MG63 (cell line): Measurements from ENCODE around the gene IL6. TPM values are rescaled to one million over a fixed set of nuclear protein-coding genes. Genes with fewer than 3 reads are reported as not detected.

Source experiments
- DNase-seq: peaks from one replicate; pipeline ENCODE4 v3.0.0-alpha.2; 2020
- H3K27me3 ChIP-seq: fragments of 250-450 bp; sonication (Bioruptor Pico); 2 replicates; pipeline ENCODE4 v1.5.1; 2020; ENCODE audit warnings: mild to moderate bottlenecking, moderate library complexity
- H3K36me3 ChIP-seq: fragments of 250-450 bp; sonication (Bioruptor Pico); 2 replicates; pipeline ENCODE4 v1.5.1; 2020; ENCODE audit warnings: mild to moderate bottlenecking, moderate library complexity
- H3K4me3 ChIP-seq: fragments of 250-450 bp; sonication (Bioruptor Pico); 2 replicates; pipeline ENCODE4 v1.5.1; 2020; ENCODE audit warnings: mild to moderate bottlenecking, moderate library complexity
- H3K9me3 ChIP-seq: fragments of 250-450 bp; sonication (Bioruptor Pico); 2 replicates; pipeline ENCODE4 v1.5.1; 2020; ENCODE audit warnings: mild to moderate bottlenecking, moderate library complexity
- total RNA-seq: library from RNA; depleted of rRNA; stranded (reverse); fragments of >200 nt; shearing (Covaris generic); gene quantifications from 2 replicates; pipeline ENCODE4 v1.2.3, GENCODE V29; 2014; ENCODE audit warnings: low replicate concordance

The IL6 gene
- total RNA-seq, 1 experiment from 2014 or later: 5.2 TPM

GRCh38 chr7:22718911-22719420, 8.0 kb upstream of the IL6 start:
- Histone ChIP-seq H3K9me3 (no peaks in the 10 kb centered on the region), H3K27me3 (no peaks in the 10 kb centered on the region), H3K36me3 (no peaks in the 10 kb centered on the region), H3K4me3 (no peak overlapping the region)
- DNase-seq: no peak

DNA sequence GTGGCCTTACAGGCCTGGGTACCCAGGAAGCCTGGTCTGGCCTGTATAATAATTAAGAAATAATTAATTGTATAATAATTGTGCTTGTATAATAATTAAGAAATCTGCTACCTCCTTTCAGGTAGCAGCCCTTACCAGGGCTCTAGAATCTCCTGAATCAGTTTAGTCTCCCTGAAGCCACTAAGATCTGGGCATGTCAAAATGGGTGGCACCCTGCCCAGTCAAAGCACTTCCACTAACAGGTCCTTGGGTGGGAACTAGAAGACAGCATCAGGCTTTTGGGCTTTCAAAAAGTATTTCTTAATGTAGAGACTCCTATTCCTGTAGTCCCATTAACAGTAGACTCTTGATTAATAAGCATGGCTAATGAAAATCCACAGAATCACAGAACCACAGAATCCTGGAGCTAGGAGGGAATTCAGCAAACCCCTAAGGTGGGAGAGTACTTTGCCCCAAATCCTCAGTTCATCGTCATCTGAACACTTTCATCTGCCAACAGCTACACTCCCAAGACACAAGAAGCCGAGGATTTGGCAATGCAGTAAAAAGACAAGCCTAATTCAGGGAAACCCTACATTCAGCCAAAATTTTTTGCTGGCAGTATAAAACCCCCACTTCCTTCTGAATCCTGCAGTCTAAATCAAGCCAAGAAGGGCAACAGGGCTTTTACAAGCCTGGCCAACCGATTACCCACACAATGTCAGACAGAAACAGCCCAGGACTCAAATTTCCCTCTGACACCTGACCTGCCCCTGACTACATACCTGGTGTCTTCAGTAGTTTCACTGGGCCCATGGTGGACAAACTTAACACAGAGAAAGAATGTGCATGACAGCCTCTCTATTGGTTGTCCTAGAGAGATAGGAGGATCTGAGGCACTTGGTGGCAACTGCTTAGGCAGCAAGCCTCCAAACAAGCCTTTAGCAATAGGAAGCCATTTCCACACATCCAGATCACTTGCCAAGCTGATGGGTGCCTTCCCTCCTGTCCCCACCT, 5.9 kb upstream of the IL6 start:
- no peak overlapping the region for H3K4me3 ChIP-seq
- H3K27me3 ChIP-seq: no peaks in the 10 kb centered on the region
- no peaks in the 10 kb centered on the region for H3K9me3 ChIP-seq
- no peaks in the 10 kb centered on the region for H3K36me3 ChIP-seq
- peak; percentile 43 for DNase-seq

DNA sequence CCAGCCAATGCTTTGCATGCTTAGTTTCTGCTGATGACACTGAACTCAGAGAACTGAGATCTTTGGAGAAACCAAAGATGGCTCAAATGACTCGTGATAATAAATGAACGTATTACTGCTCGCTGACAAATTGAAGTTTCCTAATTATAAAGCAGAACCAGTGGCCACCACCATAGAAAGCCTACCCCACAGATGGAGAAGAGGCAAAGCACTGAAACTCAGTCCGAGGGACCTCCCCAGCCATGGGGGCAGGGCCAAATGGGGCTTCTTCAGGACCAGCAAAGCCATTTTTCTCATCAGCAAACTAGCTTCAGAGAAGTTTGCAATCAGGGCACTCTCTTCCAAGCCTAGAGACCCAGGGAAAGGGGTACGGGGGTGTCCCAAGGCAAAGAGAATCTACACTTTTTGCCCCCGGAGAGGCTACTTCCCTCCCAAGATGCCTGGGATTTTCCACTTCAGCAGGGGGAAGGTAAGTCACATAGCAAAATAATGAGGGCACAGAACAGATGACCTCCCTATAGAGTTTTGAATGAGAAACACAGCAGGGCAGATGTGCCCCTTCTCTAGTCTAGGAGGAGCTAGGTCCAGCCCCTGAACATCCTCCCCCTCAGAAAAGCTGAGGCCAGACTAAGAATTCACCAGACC, 4.3 kb upstream of the IL6 start:
- no peak overlapping the region for H3K4me3 ChIP-seq
- peaks cover 2% of the 10 kb centered on the region; the same call in 1 of the 2 replicates for H3K9me3 ChIP-seq
- DNase-seq: no peak
- no peaks in the 10 kb centered on the region for H3K27me3 ChIP-seq
- H3K36me3 ChIP-seq: no peaks in the 10 kb centered on the region

DNA sequence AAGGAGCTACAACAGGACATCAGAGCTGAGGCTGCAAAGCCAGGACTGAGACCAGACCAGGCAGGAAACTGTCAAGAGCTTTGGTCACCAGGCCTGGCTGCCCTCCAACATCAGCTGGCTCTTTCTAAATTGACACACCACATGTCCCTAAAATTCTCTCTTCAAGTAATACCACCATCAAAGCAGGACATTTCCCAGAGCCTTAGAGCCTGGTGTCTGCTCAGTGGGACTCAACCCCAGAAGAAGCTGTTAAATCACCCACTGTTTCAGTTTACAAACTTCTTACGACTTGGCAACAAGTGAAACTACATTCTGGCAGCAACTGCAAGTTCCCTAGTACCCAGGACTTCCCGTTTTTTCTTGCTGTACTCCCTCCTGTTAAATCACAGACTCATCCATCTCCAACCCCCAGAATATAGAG, 3.8 kb upstream of the IL6 start:
- Histone ChIP-seq H3K9me3 (peaks cover 2% of the 10 kb centered on the region; the same call in 1 of the 2 replicates), H3K27me3 (no peaks in the 10 kb centered on the region), H3K36me3 (no peaks in the 10 kb centered on the region), H3K4me3 (no peak overlapping the region)
- DNase-seq: peak; percentile 32

DNA sequence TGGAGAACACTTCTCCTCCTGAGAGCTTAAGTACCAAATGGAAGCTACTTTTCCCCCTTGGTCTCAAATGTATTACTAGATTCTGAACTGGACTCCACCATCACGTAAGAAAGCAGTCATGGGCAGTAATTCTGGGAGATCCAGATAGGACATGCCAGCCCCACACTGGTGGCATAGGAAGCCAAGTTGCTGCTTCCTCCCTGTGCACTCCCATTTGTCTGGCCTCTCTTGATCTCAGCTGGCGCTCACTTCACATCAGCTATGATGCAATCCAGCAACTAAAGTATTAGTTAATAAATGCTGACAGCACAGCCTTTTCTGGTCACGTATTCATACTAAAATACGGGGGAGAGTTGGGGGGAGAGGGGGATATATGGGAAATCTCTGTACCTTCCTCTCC, 3.4 kb upstream of the IL6 start:
- peak; percentile 50 for DNase-seq
- Histone ChIP-seq H3K36me3 (no peaks in the 10 kb centered on the region; the same call in 1 of the 2 replicates), H3K4me3 (no peak overlapping the region), H3K27me3 (no peaks in the 10 kb centered on the region), H3K9me3 (peaks cover 2% of the 10 kb centered on the region; the same call in 1 of the 2 replicates)

DNA sequence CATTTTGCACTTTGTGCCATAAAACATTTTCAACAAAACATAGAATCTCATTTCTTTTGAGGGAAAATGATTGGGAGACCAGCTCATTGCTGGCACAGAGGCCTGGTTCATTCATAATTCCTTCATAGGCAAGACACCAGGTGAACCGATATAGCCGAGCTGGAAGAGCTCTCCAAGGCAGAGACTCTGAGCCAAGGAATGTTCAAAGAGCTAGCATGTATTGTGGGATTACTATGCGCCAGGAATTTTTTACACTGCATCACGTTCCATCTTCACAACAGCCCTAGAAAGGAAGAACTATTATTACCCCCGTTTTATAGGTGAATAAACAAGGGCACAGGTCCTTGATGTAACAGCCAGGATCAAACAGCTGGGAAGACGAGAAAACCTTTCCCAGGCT, 2.1 kb upstream of the IL6 start:
- H3K4me3 ChIP-seq: no peak overlapping the region
- no peaks in the 10 kb centered on the region; the same call in none of the 2 replicates for H3K36me3 ChIP-seq
- H3K9me3 ChIP-seq: peaks cover 2% of the 10 kb centered on the region; the same call in 1 of the 2 replicates
- H3K27me3 ChIP-seq: no peaks in the 10 kb centered on the region
- DNase-seq: no peak

- Histone ChIP-seq H3K9me3 (peaks cover 2% of the 10 kb centered on the region; the same call in 1 of the 2 replicates), H3K4me3 (peak overlapping the region; percentile 20), H3K27me3 (no peaks in the 10 kb centered on the region), H3K36me3 (peaks cover 4% of the 10 kb centered on the region)
- DNase-seq: no peak
Measured at GRCh38 chr7:22725585-22725984, 1.4 kb upstream of the IL6 start.

DNA sequence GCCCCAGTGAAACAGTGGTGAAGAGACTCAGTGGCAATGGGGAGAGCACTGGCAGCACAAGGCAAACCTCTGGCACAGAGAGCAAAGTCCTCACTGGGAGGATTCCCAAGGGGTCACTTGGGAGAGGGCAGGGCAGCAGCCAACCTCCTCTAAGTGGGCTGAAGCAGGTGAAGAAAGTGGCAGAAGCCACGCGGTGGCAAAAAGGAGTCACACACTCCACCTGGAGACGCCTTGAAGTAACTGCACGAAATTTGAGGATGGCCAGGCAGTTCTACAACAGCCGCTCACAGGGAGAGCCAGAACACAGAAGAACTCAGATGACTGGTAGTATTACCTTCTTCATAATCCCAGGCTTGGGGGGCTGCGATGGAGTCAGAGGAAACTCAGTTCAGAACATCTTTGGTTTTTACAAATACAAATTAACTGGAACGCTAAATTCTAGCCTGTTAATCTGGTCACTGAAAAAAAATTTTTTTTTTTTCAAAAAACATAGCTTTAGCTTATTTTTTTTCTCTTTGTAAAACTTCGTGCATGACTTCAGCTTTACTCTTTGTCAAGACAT, 574 bp upstream of the IL6 start:
- DNase-seq: peak; percentile 64
- Histone ChIP-seq H3K36me3 (peaks cover 4% of the 10 kb centered on the region), H3K9me3 (peaks cover 2% of the 10 kb centered on the region; the same call in 1 of the 2 replicates), H3K4me3 (peak overlapping the region; percentile 49), H3K27me3 (no peaks in the 10 kb centered on the region)

GRCh38 chr7:22727714-22728035, 675 bp downstream of the IL6 start:
- DNase-seq: no peak
- Histone ChIP-seq H3K9me3 (peaks cover 2% of the 10 kb centered on the region; the same call in 1 of the 2 replicates), H3K4me3 (peak overlapping the region; percentile 49), H3K36me3 (peaks cover 4% of the 10 kb centered on the region), H3K27me3 (no peaks in the 10 kb centered on the region)

- H3K4me3 ChIP-seq: peak overlapping the region; percentile 49
- H3K9me3 ChIP-seq: peaks cover 2% of the 10 kb centered on the region; the same call in 1 of the 2 replicates
- H3K27me3 ChIP-seq: no peaks in the 10 kb centered on the region
- no peak for DNase-seq
- peaks cover 4% of the 10 kb centered on the region for H3K36me3 ChIP-seq
Measured at GRCh38 chr7:22728401-22729029, 1.5 kb downstream of the IL6 start.

- no peaks in the 10 kb centered on the region for H3K27me3 ChIP-seq
- no peak overlapping the region for H3K4me3 ChIP-seq
- peaks cover 2% of the 10 kb centered on the region; the same call in 1 of the 2 replicates for H3K9me3 ChIP-seq
- H3K36me3 ChIP-seq: peaks cover 4% of the 10 kb centered on the region
- DNase-seq: no peak
Measured at GRCh38 chr7:22729180-22729825, 2.3 kb downstream of the IL6 start.

DNA sequence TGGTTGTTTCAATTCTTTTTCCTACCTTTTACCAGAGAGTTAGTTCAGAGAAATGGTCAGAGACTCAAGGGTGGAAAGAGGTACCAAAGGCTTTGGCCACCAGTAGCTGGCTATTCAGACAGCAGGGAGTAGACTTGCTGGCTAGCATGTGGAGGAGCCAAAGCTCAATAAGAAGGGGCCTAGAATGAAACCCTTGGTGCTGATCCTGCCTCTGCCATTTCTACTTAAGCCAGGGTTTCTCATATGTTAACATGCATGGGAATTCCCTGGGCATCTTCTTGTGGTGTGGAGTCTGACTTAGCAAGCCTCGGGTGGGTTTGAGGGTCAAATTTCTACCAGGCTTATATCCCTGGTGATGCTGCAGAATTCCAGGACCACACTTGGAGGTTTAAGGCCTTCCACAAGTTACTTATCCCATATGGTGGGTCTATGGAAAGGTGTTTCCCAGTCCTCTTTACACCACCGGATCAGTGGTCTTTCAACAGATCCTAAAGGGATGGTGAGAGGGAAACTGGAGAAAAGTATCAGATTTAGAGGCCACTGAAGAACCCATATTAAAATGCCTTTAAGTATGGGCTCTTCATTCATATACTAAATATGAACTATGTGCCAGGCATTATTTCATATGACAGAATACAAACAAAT, 3.2 kb downstream of the IL6 start:
- Histone ChIP-seq H3K36me3 (peaks cover 4% of the 10 kb centered on the region), H3K27me3 (no peaks in the 10 kb centered on the region), H3K4me3 (no peak overlapping the region), H3K9me3 (peaks cover 2% of the 10 kb centered on the region; the same call in 1 of the 2 replicates)
- no peak for DNase-seq

DNA sequence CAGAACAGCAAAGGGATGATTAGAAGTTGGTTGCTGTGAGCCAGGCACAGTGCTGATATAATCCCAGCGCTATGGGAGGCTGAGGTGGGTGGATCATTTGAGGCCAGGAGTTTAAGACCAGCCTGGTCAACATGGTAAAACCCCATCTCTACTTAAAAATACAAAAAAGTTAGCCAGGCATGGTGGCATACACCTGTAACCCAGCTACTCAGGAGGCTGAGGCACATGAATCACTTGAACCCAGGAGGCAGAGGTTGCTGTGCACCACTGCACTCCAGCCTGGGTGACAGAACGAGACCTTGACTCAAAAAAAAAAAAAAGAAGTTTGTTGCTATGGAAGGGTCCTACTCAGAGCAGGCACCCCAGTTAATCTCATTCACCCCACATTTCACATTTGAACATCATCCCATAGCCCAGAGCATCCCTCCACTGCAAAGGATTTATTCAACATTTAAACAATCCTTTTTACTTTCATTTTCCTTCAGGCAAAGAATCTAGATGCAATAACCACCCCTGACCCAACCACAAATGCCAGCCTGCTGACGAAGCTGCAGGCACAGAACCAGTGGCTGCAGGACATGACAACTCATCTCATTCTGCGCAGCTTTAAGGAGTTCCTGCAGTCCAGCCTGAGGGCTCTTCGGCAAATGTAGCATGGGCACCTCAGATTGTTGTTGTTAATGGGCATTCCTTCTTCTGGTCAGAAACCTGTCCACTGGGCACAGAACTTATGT, 4.1 kb downstream of the IL6 start:
- Histone ChIP-seq H3K9me3 (peaks cover 2% of the 10 kb centered on the region; the same call in 1 of the 2 replicates), H3K36me3 (peaks cover 4% of the 10 kb centered on the region), H3K4me3 (peak overlapping the region; percentile 9), H3K27me3 (no peaks in the 10 kb centered on the region)
- DNase-seq: peak; percentile 93

- peak overlapping the region; percentile 9; the same call in 1 of the 2 replicates for H3K4me3 ChIP-seq
- DNase-seq: no peak
- peaks cover 4% of the 10 kb centered on the region for H3K36me3 ChIP-seq
- H3K9me3 ChIP-seq: peaks cover 2% of the 10 kb centered on the region; the same call in 1 of the 2 replicates
- H3K27me3 ChIP-seq: no peaks in the 10 kb centered on the region
Measured at GRCh38 chr7:22731766-22732165, 4.8 kb downstream of the IL6 start.

DNA sequence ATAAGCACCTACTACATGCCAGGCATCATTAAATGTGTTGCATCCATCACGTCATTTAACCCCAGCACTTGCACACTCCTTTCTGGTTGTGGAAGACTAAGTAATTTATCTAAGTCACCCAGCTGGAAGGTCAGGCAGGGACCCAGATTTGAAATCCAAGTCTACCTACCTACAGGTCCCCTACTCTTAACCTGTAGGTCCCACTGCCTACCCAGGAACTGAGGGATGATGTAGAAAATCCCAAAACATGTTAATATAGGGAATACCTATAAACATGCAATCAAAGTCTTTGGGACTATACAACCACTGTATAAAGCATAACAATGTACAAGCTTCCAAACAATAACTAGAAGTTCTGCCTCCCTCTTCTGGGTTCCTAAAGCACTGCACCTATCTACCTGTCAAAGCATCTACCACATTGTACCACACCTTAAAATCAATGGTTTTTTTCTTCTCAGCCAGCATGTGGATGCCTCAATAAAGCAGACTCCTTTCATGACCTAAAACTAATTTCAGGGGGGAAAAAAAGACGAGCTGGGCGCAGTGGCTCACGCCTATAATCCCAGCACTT, 5.6 kb downstream of the IL6 start:
- Histone ChIP-seq H3K4me3 (no peak overlapping the region), H3K36me3 (peaks cover 4% of the 10 kb centered on the region), H3K27me3 (no peaks in the 10 kb centered on the region), H3K9me3 (no peaks in the 10 kb centered on the region)
- DNase-seq: no peak
